K562 (cell line): ENCODE data around the gene HS3ST5.

Source experiments
- GABPB1 ChIP-seq: sonication (generic); formaldehyde crosslinking; IDR thresholded peaks from 2 replicates; pipeline ENCODE4 v1.8.0; 2022; ENCODE audit warnings: mild to moderate bottlenecking, missing genetic modification reagents
- TF ChIP-seq, protein P1 (sequence below), 3 experiments: IDR thresholded peaks in 2 of 3; conservative IDR thresholded peaks in 1 of 3; 2 replicates each; pipeline ENCODE4 v1.5.1; 2011 to 2012; ENCODE audit warnings: low read length in 3 of 3, mild to moderate bottlenecking in 3 of 3, control low read depth in 2 of 3, improper control_type of control experiment in 1 of 3, inconsistent platforms in 1 of 3, low read depth in 1 of 3, mixed read lengths in 1 of 3, moderate library complexity in 1 of 3; ENCODE audit not compliant: insufficient read depth in 2 of 3

DNA sequence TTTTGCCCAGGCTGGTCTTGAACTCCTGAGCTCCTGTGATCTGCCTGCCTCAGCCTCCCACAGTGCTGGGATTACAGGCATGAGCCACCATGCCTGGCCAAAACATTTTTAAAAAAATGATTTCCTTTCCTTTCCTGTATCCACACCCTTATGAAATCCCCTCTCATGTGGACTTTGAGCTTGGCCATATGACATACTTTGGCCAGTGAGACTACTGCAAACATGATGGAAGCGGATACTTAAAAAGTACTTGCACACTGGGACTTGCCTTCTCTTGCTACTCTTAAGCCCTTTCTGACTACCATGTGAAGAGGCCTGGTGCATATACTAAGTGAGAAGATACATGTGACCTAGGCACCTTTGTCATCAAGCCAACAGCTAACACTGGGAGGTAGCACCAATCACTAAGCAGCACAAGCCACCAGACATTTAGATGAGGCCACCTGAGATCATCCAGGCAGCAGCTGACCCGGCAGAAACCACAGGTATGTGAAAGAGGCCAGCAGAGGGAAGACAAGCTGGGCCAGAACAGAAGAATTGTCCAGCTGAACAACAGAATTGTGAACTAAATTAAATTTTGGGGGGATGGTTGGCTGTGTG lies 293.4 kb downstream of the HS3ST5 start:
- TF ChIP-seq, protein P1, sequence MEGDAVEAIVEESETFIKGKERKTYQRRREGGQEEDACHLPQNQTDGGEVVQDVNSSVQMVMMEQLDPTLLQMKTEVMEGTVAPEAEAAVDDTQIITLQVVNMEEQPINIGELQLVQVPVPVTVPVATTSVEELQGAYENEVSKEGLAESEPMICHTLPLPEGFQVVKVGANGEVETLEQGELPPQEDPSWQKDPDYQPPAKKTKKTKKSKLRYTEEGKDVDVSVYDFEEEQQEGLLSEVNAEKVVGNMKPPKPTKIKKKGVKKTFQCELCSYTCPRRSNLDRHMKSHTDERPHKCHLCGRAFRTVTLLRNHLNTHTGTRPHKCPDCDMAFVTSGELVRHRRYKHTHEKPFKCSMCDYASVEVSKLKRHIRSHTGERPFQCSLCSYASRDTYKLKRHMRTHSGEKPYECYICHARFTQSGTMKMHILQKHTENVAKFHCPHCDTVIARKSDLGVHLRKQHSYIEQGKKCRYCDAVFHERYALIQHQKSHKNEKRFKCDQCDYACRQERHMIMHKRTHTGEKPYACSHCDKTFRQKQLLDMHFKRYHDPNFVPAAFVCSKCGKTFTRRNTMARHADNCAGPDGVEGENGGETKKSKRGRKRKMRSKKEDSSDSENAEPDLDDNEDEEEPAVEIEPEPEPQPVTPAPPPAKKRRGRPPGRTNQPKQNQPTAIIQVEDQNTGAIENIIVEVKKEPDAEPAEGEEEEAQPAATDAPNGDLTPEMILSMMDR (IDR thresholded peaks at IDR 0.05 in 2 of 3, conservative IDR thresholded peaks at IDR 0.05 in 1 of 3; ENCODE audit: insufficient read depth in 2 of 3, low read depth in 1 of 3, low read length in 3 of 3): no peak
- TF ChIP-seq GABPB1 (CRISPR knock-in tag): no peak
